Tibial nerve (tissue), 4 donors: Measurements from ENCODE around the gene QARS1. TPM values are rescaled to one million over a fixed set of nuclear protein-coding genes. Genes with fewer than 3 reads are reported as not detected.

Experiments
- DNase-seq, 2 donors: peaks; one replicate each; pipeline ENCODE4 v3.0.0-alpha.2; 2019; ENCODE audit warnings: low spot score in 2 of 2
- H3K27ac ChIP-seq, 4 donors: fragments of 200-600 bp; sonication (generic) in 3 of 4; one replicate each; pipeline ENCODE4 v1.5.1; 2017 to 2019; ENCODE audit warnings: mild to moderate bottlenecking in 1 of 4
- H3K27me3 ChIP-seq, 2 donors: fragments of 200-600 bp; sonication (generic) in 1 of 2; one replicate each; pipeline versions ENCODE4 v1.5.1 to v1.6.0; 2017 to 2019
- H3K36me3 ChIP-seq, 3 donors: fragments of 200-600 bp; sonication (generic); one replicate each; pipeline ENCODE4 v1.5.1; 2018 to 2019
- H3K4me1 ChIP-seq, 4 donors: fragments of 200-600 bp; sonication (generic) in 3 of 4; one replicate each; pipeline ENCODE4 v1.5.1; 2017 to 2019
- H3K4me3 ChIP-seq, 4 donors: fragments of 200-600 bp; sonication (generic) in 3 of 4; one replicate each; pipeline ENCODE4 v1.5.1; 2017 to 2019; ENCODE audit warnings: mild to moderate bottlenecking in 1 of 4, moderate library complexity in 1 of 4
- H3K9me3 ChIP-seq, 4 donors: fragments of 200-600 bp; sonication (generic) in 3 of 4; one replicate each; pipeline ENCODE4 v1.5.1; 2017 to 2019
- CTCF ChIP-seq, 5 experiments: fragments of 200-600 bp in 3 of 5; fragments of 450-650 bp in 2 of 5; sonication (generic) in 3 of 5; IDR thresholded peaks; one replicate each; pipeline ENCODE4 v1.5.1; 2016 to 2019; ENCODE audit warnings: antibody characterized with exemption in 5 of 5, mild to moderate bottlenecking in 3 of 5, moderate library complexity in 2 of 5
- EP300 ChIP-seq, 2 donors: sonication (generic); formaldehyde crosslinking; IDR thresholded peaks; one replicate each; pipeline ENCODE4 v1.6.1; 2017; ENCODE audit warnings: antibody characterized with exemption in 2 of 2, mild to moderate bottlenecking in 1 of 2
- POLR2A ChIP-seq, 2 donors: fragments of 450-650 bp; IDR thresholded peaks; one replicate each; pipeline ENCODE4 v1.6.1; 2017; ENCODE audit warnings: antibody characterized with exemption in 2 of 2, mild to moderate bottlenecking in 2 of 2, moderate library complexity in 2 of 2
- WGBS, 2 donors: methylation state at CpG; one replicate each; pipeline ENCODE4 v1.1.5; 2018; 5-methylcytosine and 5-hydroxymethylcytosine counted together
- total RNA-seq, 4 donors: library from RNA; depleted of rRNA; stranded (reverse); fragments of >200 nt; gene quantifications; one replicate each; pipeline ENCODE4 v1.1.0, GENCODE V29; 2016

Gene QARS1
- 100 to 1,000 TPM; 137 to 227 (median 161) TPM for total RNA-seq

- H3K27me3 ChIP-seq: no peaks in the 10 kb centered on the region
- peak within 1 kb of the TSS; percentile 4 to 88 (median 84) for H3K27ac ChIP-seq
- H3K36me3 ChIP-seq: peaks cover 6 to 67% (median 24%) of the 10 kb centered on the region in 3 donors
- H3K9me3 ChIP-seq: no peaks in the 10 kb centered on the region
- TF ChIP-seq EP300 (IDR thresholded peaks at IDR 0.05): peak in 1 of 2 donors; percentile 77
- peak in 1 of 2 donors; percentile 45 for TF ChIP-seq POLR2A (IDR thresholded peaks at IDR 0.05)
- TF ChIP-seq CTCF (IDR thresholded peaks at IDR 0.05): no peak
- WGBS, 2 donors: 1% methylated on average over 36 to 41 of the region's 50 CpGs
- H3K4me3 ChIP-seq: peak within 1 kb of the TSS; percentile 64 to 95 (median 80)
- peak; percentile 89 to 94 for DNase-seq
- peaks cover 0 to 34% (median 17%) of the 10 kb centered on the region in 4 donors for H3K4me1 ChIP-seq
Observed at GRCh38 chr3:49104427-49105291, at the start of gene QARS1. TSS of gene QARS1 (minus strand) at chr3:49104757. CDS start at chr3:49104733, 24 bp downstream.

GRCh38 chr3:49153349-49153912 is 48.9 kb upstream of the QARS1 start:
- Histone ChIP-seq H3K27me3 (no peaks in the 10 kb centered on the region), H3K4me3 (no peak overlapping the region), H3K9me3 (no peaks in the 10 kb centered on the region), H3K27ac (no peak overlapping the region), H3K4me1 (no peaks in the 10 kb centered on the region), H3K36me3 (no peaks in the 10 kb centered on the region)
- TF ChIP-seq POLR2A (IDR thresholded peaks at IDR 0.05) (no peak), EP300 (IDR thresholded peaks at IDR 0.05) (no peak), CTCF (IDR thresholded peaks at IDR 0.05) (no peak)
- DNase-seq: no peak
- WGBS, 2 donors: 71 to 80% methylated on average over 3 of the region's 3 CpGs

GRCh38 chr3:49151610-49152009 is 47.1 kb upstream of the QARS1 start:
- TF ChIP-seq CTCF (IDR thresholded peaks at IDR 0.05) (no peak), EP300 (IDR thresholded peaks at IDR 0.05) (no peak), POLR2A (IDR thresholded peaks at IDR 0.05) (no peak)
- Histone ChIP-seq H3K36me3 (no peaks in the 10 kb centered on the region), H3K27ac (no peak overlapping the region), H3K4me3 (no peak overlapping the region), H3K9me3 (no peaks in the 10 kb centered on the region), H3K27me3 (no peaks in the 10 kb centered on the region), H3K4me1 (no peaks in the 10 kb centered on the region)
- no peak for DNase-seq
- 93 to 100% methylated on average over 2 of the region's 2 CpGs for WGBS, 2 donors

- H3K4me1 ChIP-seq: no peaks in the 10 kb centered on the region
- TF ChIP-seq POLR2A (IDR thresholded peaks at IDR 0.05) (no peak), EP300 (IDR thresholded peaks at IDR 0.05) (no peak), CTCF (IDR thresholded peaks at IDR 0.05) (no peak)
- H3K4me3 ChIP-seq: no peak overlapping the region
- no peaks in the 10 kb centered on the region for H3K27me3 ChIP-seq
- no peak overlapping the region for H3K27ac ChIP-seq
- 80 to 82% methylated on average over 5 of the region's 5 CpGs for WGBS, 2 donors
- no peaks in the 10 kb centered on the region for H3K36me3 ChIP-seq
- no peak for DNase-seq
- no peaks in the 10 kb centered on the region for H3K9me3 ChIP-seq
Observed at GRCh38 chr3:49148159-49148558, 43.6 kb upstream of the QARS1 start.

- 59 to 76% methylated on average over 3 of the region's 3 CpGs for WGBS, 2 donors
- Histone ChIP-seq H3K4me1 (peaks cover 0 to under 1% (median 0%) of the 10 kb centered on the region in 4 donors), H3K4me3 (no peak overlapping the region), H3K27me3 (no peaks in the 10 kb centered on the region), H3K36me3 (no peaks in the 10 kb centered on the region), H3K9me3 (no peaks in the 10 kb centered on the region), H3K27ac (no peak overlapping the region)
- no peak for TF ChIP-seq POLR2A (IDR thresholded peaks at IDR 0.05)
- no peak for TF ChIP-seq CTCF (IDR thresholded peaks at IDR 0.05)
- TF ChIP-seq EP300 (IDR thresholded peaks at IDR 0.05): no peak
- DNase-seq: no peak
Observed at GRCh38 chr3:49140080-49140479, 35.5 kb upstream of the QARS1 start.
